Measurements from ENCODE around the gene CPA2. TPM values are rescaled to one million over a fixed set of nuclear protein-coding genes. Genes with fewer than 3 reads are reported as not detected.

CPA2 gene
- polyA plus RNA-seq, 2 of the 4 experiments (the other 2 are of a cell fraction): not detected

DNA sequence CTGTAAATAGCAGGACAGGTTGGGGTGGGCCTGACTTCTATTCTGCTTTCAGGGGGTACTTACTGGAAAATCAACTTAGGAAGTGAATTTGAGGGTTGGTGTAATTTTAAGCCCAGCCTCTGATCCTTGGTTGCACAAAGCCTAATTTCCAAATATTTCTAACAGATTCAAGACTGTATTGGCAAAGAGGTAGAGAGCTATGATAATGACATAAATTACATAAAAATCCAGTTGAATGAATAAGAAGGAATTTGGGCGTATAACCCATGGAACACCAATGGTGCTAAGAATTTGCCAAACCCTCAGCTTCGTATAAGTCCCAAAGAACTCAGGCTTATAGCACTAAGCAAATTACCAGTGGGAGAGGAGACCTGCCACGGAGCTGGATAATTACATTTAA, 38.2 kb downstream of the CPA2 start:
- no peak for FAIRE-seq
- no peak for ATAC-seq
- Histone ChIP-seq H3K27ac (no peak overlapping the region), H3K4me3 (no peak overlapping the region), H3K4me1 (no peaks in the 10 kb centered on the region), H3K4me2 (no peak overlapping the region), H3K9me3 (no peaks in the 10 kb centered on the region)
- DNase-seq (ENCODE audit: low read depth in 1 of 2, low spot score in 1 of 2): no peak
- ChIA-PET CTCF (no interaction called here), POLR2A (no interaction called here)
- TF ChIP-seq, protein P1, sequence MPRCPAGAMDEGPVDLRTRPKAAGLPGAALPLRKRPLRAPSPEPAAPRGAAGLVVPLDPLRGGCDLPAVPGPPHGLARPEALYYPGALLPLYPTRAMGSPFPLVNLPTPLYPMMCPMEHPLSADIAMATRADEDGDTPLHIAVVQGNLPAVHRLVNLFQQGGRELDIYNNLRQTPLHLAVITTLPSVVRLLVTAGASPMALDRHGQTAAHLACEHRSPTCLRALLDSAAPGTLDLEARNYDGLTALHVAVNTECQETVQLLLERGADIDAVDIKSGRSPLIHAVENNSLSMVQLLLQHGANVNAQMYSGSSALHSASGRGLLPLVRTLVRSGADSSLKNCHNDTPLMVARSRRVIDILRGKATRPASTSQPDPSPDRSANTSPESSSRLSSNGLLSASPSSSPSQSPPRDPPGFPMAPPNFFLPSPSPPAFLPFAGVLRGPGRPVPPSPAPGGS (IDR thresholded peaks at IDR 0.05): no peak
- TF ChIP-seq, protein P2, sequence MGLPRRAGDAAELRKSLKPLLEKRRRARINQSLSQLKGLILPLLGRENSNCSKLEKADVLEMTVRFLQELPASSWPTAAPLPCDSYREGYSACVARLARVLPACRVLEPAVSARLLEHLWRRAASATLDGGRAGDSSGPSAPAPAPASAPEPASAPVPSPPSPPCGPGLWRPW (IDR thresholded peaks at IDR 0.05): no peak
- TF ChIP-seq NR3C1 (IDR thresholded peaks at IDR 0.05) (no peak), RARB (CRISPR knock-in tag; IDR thresholded peaks at IDR 0.05) (no peak), KDM5A (IDR thresholded peaks at IDR 0.05) (no peak)
- TF ChIP-seq, protein P3, sequence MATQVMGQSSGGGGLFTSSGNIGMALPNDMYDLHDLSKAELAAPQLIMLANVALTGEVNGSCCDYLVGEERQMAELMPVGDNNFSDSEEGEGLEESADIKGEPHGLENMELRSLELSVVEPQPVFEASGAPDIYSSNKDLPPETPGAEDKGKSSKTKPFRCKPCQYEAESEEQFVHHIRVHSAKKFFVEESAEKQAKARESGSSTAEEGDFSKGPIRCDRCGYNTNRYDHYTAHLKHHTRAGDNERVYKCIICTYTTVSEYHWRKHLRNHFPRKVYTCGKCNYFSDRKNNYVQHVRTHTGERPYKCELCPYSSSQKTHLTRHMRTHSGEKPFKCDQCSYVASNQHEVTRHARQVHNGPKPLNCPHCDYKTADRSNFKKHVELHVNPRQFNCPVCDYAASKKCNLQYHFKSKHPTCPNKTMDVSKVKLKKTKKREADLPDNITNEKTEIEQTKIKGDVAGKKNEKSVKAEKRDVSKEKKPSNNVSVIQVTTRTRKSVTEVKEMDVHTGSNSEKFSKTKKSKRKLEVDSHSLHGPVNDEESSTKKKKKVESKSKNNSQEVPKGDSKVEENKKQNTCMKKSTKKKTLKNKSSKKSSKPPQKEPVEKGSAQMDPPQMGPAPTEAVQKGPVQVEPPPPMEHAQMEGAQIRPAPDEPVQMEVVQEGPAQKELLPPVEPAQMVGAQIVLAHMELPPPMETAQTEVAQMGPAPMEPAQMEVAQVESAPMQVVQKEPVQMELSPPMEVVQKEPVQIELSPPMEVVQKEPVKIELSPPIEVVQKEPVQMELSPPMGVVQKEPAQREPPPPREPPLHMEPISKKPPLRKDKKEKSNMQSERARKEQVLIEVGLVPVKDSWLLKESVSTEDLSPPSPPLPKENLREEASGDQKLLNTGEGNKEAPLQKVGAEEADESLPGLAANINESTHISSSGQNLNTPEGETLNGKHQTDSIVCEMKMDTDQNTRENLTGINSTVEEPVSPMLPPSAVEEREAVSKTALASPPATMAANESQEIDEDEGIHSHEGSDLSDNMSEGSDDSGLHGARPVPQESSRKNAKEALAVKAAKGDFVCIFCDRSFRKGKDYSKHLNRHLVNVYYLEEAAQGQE (IDR thresholded peaks at IDR 0.05): no peak
- 65% methylated on average over 3 of the region's 3 CpGs for WGBS (ENCODE audit: missing lambda C conversion rate)

DNA sequence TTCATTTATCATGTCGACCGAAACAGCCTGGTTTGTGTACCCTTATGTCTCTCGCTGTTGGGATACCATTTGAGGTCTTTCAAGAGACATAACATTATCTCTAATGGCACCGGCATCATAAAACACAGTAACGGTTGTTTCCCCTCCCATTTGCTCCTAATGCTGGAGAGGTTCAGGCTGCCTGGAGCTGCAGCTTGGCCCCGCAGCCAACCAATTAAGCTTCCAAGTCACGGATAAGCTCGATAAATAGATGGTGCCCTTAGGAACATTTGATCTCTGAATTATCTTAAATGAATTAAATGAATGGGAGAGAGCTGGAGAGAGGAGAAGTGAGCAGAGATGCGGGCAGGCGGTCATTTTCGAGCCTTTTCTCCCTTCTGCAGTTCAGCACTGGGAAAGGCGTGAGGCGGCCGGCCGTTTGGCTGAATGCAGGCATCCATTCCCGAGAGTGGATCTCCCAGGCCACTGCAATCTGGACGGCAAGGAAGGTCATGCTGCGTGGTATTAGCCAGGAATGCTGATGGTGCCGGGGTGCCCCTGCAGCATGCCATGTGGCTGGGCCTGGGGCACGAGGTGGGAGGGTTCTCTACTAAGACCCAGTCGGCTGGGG, 38.9 kb downstream of the CPA2 start:
- no peak overlapping the region for H3K4me3 ChIP-seq
- DNase-seq (ENCODE audit: low read depth in 1 of 2, low spot score in 1 of 2) (no peak), FAIRE-seq (no peak), ATAC-seq (no peak)
- no peak for TF ChIP-seq JUN (IDR thresholded peaks at IDR 0.05)
- TF ChIP-seq ZFP36 (IDR thresholded peaks at IDR 0.05; ENCODE audit: borderline replicate concordance, partially characterized antibody): no peak
- no peak for TF ChIP-seq NR3C1 (IDR thresholded peaks at IDR 0.05)
- TF ChIP-seq KDM1A (IDR thresholded peaks at IDR 0.05; ENCODE audit: low read depth): no peak
- no peak for TF ChIP-seq HOXB5 (CRISPR knock-in tag; IDR thresholded peaks at IDR 0.05)
- TF ChIP-seq, protein P1 (IDR thresholded peaks at IDR 0.05): no peak
- TF ChIP-seq FOSB (CRISPR knock-in tag; IDR thresholded peaks at IDR 0.05): no peak
- no peak for TF ChIP-seq FOXS1 (CRISPR knock-in tag; IDR thresholded peaks at IDR 0.05)
- no peak for TF ChIP-seq RAD21 (conservative IDR thresholded peaks at IDR 0.05 in 1 of 2, IDR thresholded peaks at IDR 0.05 in 1 of 2)
- TF ChIP-seq RFX5 (IDR thresholded peaks at IDR 0.05): no peak
- no peak for TF ChIP-seq ESRRA (IDR thresholded peaks at IDR 0.05; ENCODE audit: borderline replicate concordance, low read length)
- no peak for TF ChIP-seq JUNB (IDR thresholded peaks at IDR 0.05)
- TF ChIP-seq CHD2 (IDR thresholded peaks at IDR 0.05; ENCODE audit: low read length, partially characterized antibody): no peak
- TF ChIP-seq, protein P2 (IDR thresholded peaks at IDR 0.05): no peak
- no peak for TF ChIP-seq HDAC2 (IDR thresholded peaks at IDR 0.05)
- TF ChIP-seq SMC3 (IDR thresholded peaks at IDR 0.05): no peak
- no peak for TF ChIP-seq MAZ (IDR thresholded peaks at IDR 0.05; ENCODE audit: borderline replicate concordance, low read depth, low read length)
- POLR2A ChIA-PET: no interaction called here
- WGBS (ENCODE audit: missing lambda C conversion rate): 72% methylated on average over 19 of the region's 21 CpGs
- H3K4me2 ChIP-seq: no peak overlapping the region
- H3K27ac ChIP-seq: no peak overlapping the region
- H3K9me3 ChIP-seq: no peaks in the 10 kb centered on the region
- no peaks in the 10 kb centered on the region for H3K4me1 ChIP-seq
- CTCF ChIA-PET: no interaction called here

Measured in A549 (cell line).